Measurements from ENCODE around the gene OR2K2.
"Not testable (repeated sequence)": the region's sequence is repeated elsewhere in the genome, so short reads cannot be mapped to it uniquely, and the experiment has no call there.

Gene OR2K2

GRCh38 chr9:111297066-111297824 lies 32.8 kb downstream of the OR2K2 start:
- no peaks in the 10 kb centered on the region for H3K9me3 ChIP-seq (ENCODE audit: control insufficient read depth, insufficient read depth, low read length)
- H3K4me1 ChIP-seq (ENCODE audit: control insufficient read depth, insufficient read depth, low read length) = peaks cover 7% of the 10 kb centered on the region
- H3K9ac ChIP-seq (ENCODE audit: low read depth, low read length) = no peak overlapping the region
- no peak overlapping the region for H3K4me3 ChIP-seq (ENCODE audit: low read depth, low read length)
- no peaks in the 10 kb centered on the region for H3K36me3 ChIP-seq (ENCODE audit: control insufficient read depth, insufficient read depth, low read length)
- H3K27me3 ChIP-seq (ENCODE audit: control insufficient read depth, insufficient read depth, low read length) = no peaks in the 10 kb centered on the region
- no peak overlapping the region for H3K27ac ChIP-seq (ENCODE audit: low read depth, low read length)

GRCh38 chr9:111294691-111295451 lies 35.2 kb downstream of the OR2K2 start:
- Histone ChIP-seq H3K4me3 (ENCODE audit: low read depth, low read length) (no peak overlapping the region), H3K27me3 (ENCODE audit: control insufficient read depth, insufficient read depth, low read length) (no peaks in the 10 kb centered on the region), H3K4me1 (ENCODE audit: control insufficient read depth, insufficient read depth, low read length) (peaks cover 7% of the 10 kb centered on the region), H3K27ac (ENCODE audit: low read depth, low read length) (no peak overlapping the region), H3K36me3 (ENCODE audit: control insufficient read depth, insufficient read depth, low read length) (no peaks in the 10 kb centered on the region), H3K9ac (ENCODE audit: low read depth, low read length) (no peak overlapping the region), H3K9me3 (ENCODE audit: control insufficient read depth, insufficient read depth, low read length) (no peaks in the 10 kb centered on the region)

- no peaks in the 10 kb centered on the region for H3K27me3 ChIP-seq (ENCODE audit: control insufficient read depth, insufficient read depth, low read length)
- no peaks in the 10 kb centered on the region for H3K4me1 ChIP-seq (ENCODE audit: control insufficient read depth, insufficient read depth, low read length)
- H3K4me3 ChIP-seq (ENCODE audit: low read depth, low read length) = no peak overlapping the region
- no peaks in the 10 kb centered on the region for H3K36me3 ChIP-seq (ENCODE audit: control insufficient read depth, insufficient read depth, low read length)
- no peak overlapping the region for H3K27ac ChIP-seq (ENCODE audit: low read depth, low read length)
- H3K9me3 ChIP-seq (ENCODE audit: control insufficient read depth, insufficient read depth, low read length) = no peaks in the 10 kb centered on the region
- no peak overlapping the region for H3K9ac ChIP-seq (ENCODE audit: low read depth, low read length)
Observed at GRCh38 chr9:111287127-111287526, 42.9 kb downstream of the OR2K2 start.

- Histone ChIP-seq H3K27me3 (ENCODE audit: control insufficient read depth, insufficient read depth, low read length) (no peaks in the 10 kb centered on the region), H3K9ac (ENCODE audit: low read depth, low read length) (no peak overlapping the region), H3K36me3 (ENCODE audit: control insufficient read depth, insufficient read depth, low read length) (no peaks in the 10 kb centered on the region), H3K4me1 (ENCODE audit: control insufficient read depth, insufficient read depth, low read length) (no peaks in the 10 kb centered on the region), H3K27ac (ENCODE audit: low read depth, low read length) (no peak overlapping the region), H3K9me3 (ENCODE audit: control insufficient read depth, insufficient read depth, low read length) (no peaks in the 10 kb centered on the region), H3K4me3 (ENCODE audit: low read depth, low read length) (no peak overlapping the region)
Observed at GRCh38 chr9:111284703-111285102, 45.3 kb downstream of the OR2K2 start.

- Histone ChIP-seq H3K27me3 (ENCODE audit: control insufficient read depth, insufficient read depth, low read length) (no peaks in the 10 kb centered on the region), H3K27ac (ENCODE audit: low read depth, low read length) (no peak overlapping the region), H3K36me3 (ENCODE audit: control insufficient read depth, insufficient read depth, low read length) (no peaks in the 10 kb centered on the region), H3K9me3 (ENCODE audit: control insufficient read depth, insufficient read depth, low read length) (no peaks in the 10 kb centered on the region), H3K9ac (ENCODE audit: low read depth, low read length) (no peak overlapping the region), H3K4me1 (ENCODE audit: control insufficient read depth, insufficient read depth, low read length) (no peaks in the 10 kb centered on the region), H3K4me3 (ENCODE audit: low read depth, low read length) (no peak overlapping the region)
Observed at GRCh38 chr9:111282845-111283244, 47.2 kb downstream of the OR2K2 start.

GRCh38 chr9:111280795-111281194 lies 49.2 kb downstream of the OR2K2 start:
- H3K4me3 ChIP-seq (ENCODE audit: low read depth, low read length); H3K36me3 ChIP-seq (ENCODE audit: control insufficient read depth, insufficient read depth, low read length); H3K9me3 ChIP-seq (ENCODE audit: control insufficient read depth, insufficient read depth, low read length); H3K4me1 ChIP-seq (ENCODE audit: control insufficient read depth, insufficient read depth, low read length); H3K9ac ChIP-seq (ENCODE audit: low read depth, low read length); H3K27me3 ChIP-seq (ENCODE audit: control insufficient read depth, insufficient read depth, low read length); H3K27ac ChIP-seq (ENCODE audit: low read depth, low read length): not testable (repeated sequence)

All from HUES48 (cell line).